ENCODE data around the gene ARHGEF10L. TPM values are rescaled to one million over a fixed set of nuclear protein-coding genes. Genes with fewer than 3 reads are reported as not detected.
A peak's percentile ranks its signal among the peaks of the same experiment; 100 is the strongest.
"Not testable (repeated sequence)": the region's sequence is repeated elsewhere in the genome, so short reads cannot be mapped to it uniquely, and the experiment has no call there.

ARHGEF10L gene
- total RNA-seq, 1 donor, result 16.8 TPM

GRCh38 chr1:17502326-17502778 is 37.1 kb upstream of the ARHGEF10L start:
- DNase-seq (ENCODE audit: low read depth), result peak; percentile 78
- no peak overlapping the region for H3K4me3 ChIP-seq (ENCODE audit: low read depth, low read length)
- TF ChIP-seq, protein P1, sequence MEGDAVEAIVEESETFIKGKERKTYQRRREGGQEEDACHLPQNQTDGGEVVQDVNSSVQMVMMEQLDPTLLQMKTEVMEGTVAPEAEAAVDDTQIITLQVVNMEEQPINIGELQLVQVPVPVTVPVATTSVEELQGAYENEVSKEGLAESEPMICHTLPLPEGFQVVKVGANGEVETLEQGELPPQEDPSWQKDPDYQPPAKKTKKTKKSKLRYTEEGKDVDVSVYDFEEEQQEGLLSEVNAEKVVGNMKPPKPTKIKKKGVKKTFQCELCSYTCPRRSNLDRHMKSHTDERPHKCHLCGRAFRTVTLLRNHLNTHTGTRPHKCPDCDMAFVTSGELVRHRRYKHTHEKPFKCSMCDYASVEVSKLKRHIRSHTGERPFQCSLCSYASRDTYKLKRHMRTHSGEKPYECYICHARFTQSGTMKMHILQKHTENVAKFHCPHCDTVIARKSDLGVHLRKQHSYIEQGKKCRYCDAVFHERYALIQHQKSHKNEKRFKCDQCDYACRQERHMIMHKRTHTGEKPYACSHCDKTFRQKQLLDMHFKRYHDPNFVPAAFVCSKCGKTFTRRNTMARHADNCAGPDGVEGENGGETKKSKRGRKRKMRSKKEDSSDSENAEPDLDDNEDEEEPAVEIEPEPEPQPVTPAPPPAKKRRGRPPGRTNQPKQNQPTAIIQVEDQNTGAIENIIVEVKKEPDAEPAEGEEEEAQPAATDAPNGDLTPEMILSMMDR (IDR thresholded peaks at IDR 0.05; ENCODE audit: insufficient read depth, low read depth, low read length), result peak; percentile 93

DNA sequence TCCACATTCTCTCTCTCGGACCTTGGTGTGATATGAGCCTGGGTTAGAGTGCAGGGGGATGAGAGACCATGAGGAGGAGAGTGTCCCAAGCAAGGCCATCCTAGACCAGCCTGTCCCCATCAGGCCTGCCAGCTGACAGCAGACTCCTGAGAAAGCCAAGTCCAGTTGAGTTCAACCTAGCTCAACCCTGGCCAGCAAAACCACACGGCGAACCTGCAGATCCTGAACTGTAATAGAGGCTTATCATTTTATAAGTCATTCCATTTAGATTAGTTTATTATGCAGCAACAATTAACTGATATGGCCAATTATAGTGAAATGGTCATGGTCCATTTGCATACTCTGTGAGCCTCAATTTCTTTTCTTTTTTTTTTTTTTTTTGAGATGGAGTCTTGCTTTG is 36.4 kb upstream of the ARHGEF10L start:
- TF ChIP-seq, protein P1 (IDR thresholded peaks at IDR 0.05; ENCODE audit: insufficient read depth, low read depth, low read length), result no peak
- no peak for DNase-seq (ENCODE audit: low read depth)
- no peak overlapping the region for H3K4me3 ChIP-seq (ENCODE audit: low read depth, low read length)

DNA sequence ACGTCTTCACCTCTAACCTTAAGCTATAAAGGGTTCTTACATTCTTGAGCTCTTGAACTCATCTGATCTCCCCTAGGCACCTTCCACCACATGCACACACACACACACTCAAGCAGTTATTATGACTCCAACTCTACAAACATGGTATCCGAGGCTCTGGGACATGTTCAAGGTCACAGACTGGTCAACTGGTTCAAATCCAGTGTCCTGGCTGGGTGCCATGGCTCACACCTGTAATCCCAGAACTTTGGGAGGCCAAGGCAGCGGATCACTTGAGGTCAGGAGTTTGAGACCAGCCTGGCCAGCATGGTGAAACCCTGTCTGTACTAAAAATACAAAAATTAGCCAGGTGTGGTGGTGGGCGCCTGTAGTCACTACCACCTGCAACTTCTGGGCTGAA is 32.3 kb upstream of the ARHGEF10L start:
- H3K4me3 ChIP-seq (ENCODE audit: low read depth, low read length); DNase-seq (ENCODE audit: low read depth): not testable (repeated sequence)

GRCh38 chr1:17507915-17508314 is 31.6 kb upstream of the ARHGEF10L start:
- no peak overlapping the region for H3K4me3 ChIP-seq (ENCODE audit: low read depth, low read length)
- TF ChIP-seq, protein P1 (IDR thresholded peaks at IDR 0.05; ENCODE audit: insufficient read depth, low read depth, low read length), result peak; percentile 30
- no peak for DNase-seq (ENCODE audit: low read depth)

DNA sequence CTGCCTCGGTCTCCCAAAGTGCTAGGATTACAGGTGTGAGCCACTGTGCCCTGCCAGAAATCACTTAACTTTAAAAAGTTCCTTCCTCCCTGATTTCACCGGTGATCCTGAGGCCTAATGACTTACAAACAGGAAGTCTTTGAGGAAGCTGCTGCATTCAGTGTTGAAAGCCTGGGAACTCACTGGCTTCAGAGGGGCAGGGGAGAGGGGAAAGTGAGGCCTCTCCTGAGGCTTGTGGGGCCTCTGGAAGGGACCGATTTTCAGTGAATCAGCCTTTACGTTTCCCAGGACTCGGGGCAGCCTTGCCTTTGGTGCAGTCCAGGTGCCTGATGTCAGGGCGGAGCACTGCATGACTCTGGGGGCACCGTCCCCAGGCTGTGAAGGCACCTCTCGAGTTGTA is 30.1 kb upstream of the ARHGEF10L start:
- TF ChIP-seq, protein P1 (IDR thresholded peaks at IDR 0.05; ENCODE audit: insufficient read depth, low read depth, low read length), result no peak
- no peak overlapping the region for H3K4me3 ChIP-seq (ENCODE audit: low read depth, low read length)
- no peak for DNase-seq (ENCODE audit: low read depth)

- no peak overlapping the region for H3K4me3 ChIP-seq (ENCODE audit: low read depth, low read length)
- DNase-seq (ENCODE audit: low read depth), result no peak
- TF ChIP-seq, protein P1 (IDR thresholded peaks at IDR 0.05; ENCODE audit: insufficient read depth, low read depth, low read length), result no peak
Measured at GRCh38 chr1:17510138-17510537, 29.4 kb upstream of the ARHGEF10L start.

DNA sequence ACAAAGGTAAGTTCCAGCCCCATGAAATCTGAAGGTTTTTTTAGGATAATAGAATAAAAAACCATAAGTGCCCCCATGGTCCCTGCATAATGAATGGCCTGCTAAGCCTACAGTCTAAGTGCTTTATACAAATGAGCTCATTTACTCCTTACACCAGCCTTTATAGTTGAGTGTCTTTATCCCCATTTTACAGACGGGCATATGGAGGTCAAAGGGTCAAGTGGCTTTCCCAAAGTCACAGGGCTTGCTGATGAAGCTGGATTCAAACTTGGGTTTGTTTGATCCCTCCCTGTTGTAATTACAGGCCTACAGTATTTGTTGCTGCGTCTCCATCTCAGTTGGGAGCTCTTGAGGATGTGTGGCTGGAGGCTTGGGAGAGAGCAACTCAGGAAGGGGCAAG is 28.3 kb upstream of the ARHGEF10L start:
- DNase-seq (ENCODE audit: low read depth), result no peak
- TF ChIP-seq, protein P1 (IDR thresholded peaks at IDR 0.05; ENCODE audit: insufficient read depth, low read depth, low read length), result no peak
- H3K4me3 ChIP-seq (ENCODE audit: low read depth, low read length), result no peak overlapping the region
